ENCODE results near the gene CRELD2. TPM values are rescaled to one million over a fixed set of nuclear protein-coding genes. Genes with fewer than 3 reads are reported as not detected.
A peak's percentile ranks its signal among the peaks of the same experiment; 100 is the strongest.

Gene CRELD2
- total RNA-seq, 2 donors from 2014 or later, result 27.5 to 45.4 TPM

DNA sequence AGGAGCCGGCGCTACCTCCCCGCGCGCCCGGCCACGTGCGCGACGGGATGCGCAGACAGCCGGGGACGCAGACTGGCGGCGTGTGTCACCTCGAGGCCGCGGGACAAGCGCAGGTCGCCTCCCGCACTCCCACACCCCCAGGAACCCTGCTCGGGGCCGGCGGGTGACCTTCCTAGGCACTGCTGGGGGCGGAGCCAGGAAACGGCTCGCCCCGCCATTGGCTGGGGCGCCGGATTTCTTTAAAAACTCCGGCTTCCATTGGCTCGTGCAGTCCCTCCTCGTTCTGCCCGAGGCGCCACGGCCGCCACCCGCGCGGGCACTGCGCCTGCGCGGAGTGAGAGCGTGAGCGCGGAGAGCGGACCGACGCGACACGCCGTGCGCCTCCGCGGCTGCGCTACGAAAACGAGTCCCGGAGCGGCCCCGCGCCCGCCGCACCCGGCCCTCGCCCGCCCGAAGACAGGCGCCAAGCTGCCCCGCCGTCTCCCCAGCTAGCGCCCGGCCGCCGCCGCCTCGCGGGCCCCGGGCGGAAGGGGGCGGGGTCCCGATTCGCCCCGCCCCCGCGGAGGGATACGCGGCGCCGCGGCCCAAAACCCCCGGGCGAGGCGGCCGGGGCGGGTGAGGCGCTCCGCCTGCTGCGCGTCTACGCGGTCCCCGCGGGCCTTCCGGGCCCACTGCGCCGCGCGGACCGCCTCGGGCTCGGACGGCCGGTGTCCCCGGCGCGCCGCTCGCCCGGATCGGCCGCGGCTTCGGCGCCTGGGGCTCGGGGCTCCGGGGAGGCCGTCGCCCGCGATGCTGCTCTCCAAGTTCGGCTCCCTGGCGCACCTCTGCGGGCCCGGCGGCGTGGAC lies 41.9 kb downstream of the CRELD2 start, which contains the start of gene PIM3:
TSS of gene PIM3 (plus strand) at position 614 of the 846 bp plus-strand sequence. CDS start at position 790, 176 bp downstream.
- intact Hi-C loops (cut with DNase I), result loop anchor here in 1 of 2 donors (5.0 kb wide), 1 partner anchor 282 kb away; no protein-coding TSS in a partner anchor
- DNase-seq (ENCODE audit: low spot score), result peak; percentile 97

DNA sequence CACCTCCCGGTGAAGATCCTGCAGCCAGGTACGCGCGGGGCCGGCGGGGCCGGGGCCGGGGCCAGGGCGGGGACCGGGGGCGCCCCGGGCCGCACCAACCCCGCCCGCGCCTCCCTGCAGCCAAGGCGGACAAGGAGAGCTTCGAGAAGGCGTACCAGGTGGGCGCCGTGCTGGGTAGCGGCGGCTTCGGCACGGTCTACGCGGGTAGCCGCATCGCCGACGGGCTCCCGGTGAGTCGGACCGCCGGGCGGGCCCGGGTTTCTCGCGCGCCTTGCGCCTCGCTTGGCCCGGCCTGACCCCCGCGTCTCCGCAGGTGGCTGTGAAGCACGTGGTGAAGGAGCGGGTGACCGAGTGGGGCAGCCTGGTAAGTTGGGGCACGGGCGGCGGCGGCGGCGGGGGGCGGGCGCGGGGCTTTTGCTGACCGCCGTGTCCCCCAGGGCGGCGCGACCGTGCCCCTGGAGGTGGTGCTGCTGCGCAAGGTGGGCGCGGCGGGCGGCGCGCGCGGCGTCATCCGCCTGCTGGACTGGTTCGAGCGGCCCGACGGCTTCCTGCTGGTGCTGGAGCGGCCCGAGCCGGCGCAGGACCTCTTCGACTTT lies 42.7 kb downstream of the CRELD2 start:
- peak; percentile 86 for DNase-seq (ENCODE audit: low spot score)

DNA sequence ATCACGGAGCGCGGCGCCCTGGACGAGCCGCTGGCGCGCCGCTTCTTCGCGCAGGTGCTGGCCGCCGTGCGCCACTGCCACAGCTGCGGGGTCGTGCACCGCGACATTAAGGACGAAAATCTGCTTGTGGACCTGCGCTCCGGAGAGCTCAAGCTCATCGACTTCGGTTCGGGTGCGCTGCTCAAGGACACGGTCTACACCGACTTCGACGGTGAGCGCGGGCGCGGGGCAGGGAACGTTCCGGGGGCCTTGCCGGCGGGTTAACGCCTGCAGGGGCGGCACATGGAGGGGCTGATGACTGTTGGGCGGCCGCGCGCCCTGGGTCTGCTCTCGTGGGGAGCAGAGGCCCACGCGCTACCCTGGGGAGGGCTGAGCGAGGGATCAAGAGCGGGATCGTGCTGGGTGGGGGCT lies 43.2 kb downstream of the CRELD2 start:
- intact Hi-C loops (cut with DNase I), result loop anchor here in 1 of 2 donors (5.0 kb wide), 1 partner anchor 281 kb away; no protein-coding TSS in a partner anchor
- DNase-seq (ENCODE audit: low spot score), result peak; percentile 82

More for the DNA sequence above, 42.7 kb downstream of the CRELD2 start:
- intact Hi-C loops (cut with DNase I), result loop anchor here in 1 of 2 donors (5.0 kb wide), 1 partner anchor 281 kb away; no protein-coding TSS in a partner anchor

DNA sequence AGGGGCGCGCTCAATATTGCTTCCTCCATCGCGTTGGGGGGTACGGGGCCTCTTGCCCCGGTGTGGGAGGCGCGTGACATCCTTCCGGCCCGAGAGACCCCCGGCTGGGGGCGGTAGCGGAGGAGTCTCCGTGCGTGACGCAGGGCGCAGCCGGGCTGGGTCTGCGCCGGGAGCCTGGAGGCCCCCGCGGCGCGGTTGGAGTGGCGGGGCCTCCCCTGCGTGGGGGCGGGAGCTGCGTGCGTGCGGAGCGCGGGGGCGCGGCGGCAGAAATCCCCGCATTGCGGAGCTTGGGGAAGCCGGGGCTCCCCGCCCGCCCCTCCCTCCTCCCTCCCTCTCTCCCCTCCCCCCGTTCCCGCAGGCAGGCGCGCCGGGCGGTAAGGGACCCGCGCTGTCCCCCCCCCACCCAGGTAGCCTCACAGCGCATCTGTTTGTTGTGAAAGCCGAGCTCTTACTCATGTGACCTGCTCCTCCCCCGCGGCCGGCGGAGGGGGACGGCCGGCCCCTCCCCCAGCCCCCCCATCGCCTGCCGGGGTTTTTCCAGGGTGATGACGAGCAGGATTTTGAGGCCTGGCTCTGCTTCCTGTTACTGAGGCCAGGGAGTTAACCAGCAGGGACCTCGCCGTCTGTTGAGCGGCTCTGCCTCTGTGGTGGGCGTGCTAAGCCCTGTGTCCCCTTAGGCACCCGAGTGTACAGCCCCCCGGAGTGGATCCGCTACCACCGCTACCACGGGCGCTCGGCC lies 43.7 kb downstream of the CRELD2 start:
- DNase-seq (ENCODE audit: low spot score), result peak; percentile 95
- intact Hi-C loops (cut with DNase I), result loop anchor here in 1 of 2 donors (5.0 kb wide), 1 partner anchor 280 kb away; no protein-coding TSS in a partner anchor

DNA sequence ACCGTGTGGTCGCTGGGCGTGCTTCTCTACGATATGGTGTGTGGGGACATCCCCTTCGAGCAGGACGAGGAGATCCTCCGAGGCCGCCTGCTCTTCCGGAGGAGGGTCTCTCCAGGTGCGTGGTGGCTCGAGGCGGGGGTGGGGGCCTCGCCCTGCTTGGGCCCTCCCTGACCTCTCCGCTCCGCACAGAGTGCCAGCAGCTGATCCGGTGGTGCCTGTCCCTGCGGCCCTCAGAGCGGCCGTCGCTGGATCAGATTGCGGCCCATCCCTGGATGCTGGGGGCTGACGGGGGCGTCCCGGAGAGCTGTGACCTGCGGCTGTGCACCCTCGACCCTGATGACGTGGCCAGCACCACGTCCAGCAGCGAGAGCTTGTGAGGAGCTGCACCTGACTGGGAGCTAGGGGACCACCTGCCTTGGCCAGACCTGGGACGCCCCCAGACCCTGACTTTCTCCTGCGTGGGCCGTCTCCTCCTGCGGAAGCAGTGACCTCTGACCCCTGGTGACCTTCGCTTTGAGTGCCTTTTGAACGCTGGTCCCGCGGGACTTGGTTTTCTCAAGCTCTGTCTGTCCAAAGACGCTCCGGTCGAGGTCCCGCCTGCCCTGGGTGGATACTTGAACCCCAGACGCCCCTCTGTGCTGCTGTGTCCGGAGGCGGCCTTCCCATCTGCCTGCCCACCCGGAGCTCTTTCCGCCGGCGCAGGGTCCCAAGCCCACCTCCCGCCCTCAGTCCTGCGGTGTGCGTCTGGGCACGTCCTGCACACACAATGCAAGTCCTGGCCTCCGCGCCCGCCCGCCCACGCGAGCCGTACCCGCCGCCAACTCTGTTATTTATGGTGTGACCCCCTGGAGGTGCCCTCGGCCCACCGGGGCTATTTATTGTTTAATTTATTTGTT lies 44.6 kb downstream of the CRELD2 start:
- peak; percentile 82 for DNase-seq (ENCODE audit: low spot score)

DNA sequence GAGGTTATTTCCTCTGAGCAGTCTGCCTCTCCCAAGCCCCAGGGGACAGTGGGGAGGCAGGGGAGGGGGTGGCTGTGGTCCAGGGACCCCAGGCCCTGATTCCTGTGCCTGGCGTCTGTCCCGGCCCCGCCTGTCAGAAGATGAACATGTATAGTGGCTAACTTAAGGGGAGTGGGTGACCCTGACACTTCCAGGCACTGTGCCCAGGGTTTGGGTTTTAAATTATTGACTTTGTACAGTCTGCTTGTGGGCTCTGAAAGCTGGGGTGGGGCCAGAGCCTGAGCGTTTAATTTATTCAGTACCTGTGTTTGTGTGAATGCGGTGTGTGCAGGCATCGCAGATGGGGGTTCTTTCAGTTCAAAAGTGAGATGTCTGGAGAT lies 45.2 kb downstream of the CRELD2 start:
- intact Hi-C loops (cut with DNase I), result loop anchor here in 1 of 2 donors (5.0 kb wide), 1 partner anchor 279 kb away; no protein-coding TSS in a partner anchor
- DNase-seq (ENCODE audit: low spot score), result peak; percentile 58

More for the DNA sequence above, 44.6 kb downstream of the CRELD2 start:
- intact Hi-C loops (cut with DNase I), result loop anchor here in 1 of 2 donors (5.0 kb wide), 1 partner anchor 279 kb away; no protein-coding TSS in a partner anchor

DNA sequence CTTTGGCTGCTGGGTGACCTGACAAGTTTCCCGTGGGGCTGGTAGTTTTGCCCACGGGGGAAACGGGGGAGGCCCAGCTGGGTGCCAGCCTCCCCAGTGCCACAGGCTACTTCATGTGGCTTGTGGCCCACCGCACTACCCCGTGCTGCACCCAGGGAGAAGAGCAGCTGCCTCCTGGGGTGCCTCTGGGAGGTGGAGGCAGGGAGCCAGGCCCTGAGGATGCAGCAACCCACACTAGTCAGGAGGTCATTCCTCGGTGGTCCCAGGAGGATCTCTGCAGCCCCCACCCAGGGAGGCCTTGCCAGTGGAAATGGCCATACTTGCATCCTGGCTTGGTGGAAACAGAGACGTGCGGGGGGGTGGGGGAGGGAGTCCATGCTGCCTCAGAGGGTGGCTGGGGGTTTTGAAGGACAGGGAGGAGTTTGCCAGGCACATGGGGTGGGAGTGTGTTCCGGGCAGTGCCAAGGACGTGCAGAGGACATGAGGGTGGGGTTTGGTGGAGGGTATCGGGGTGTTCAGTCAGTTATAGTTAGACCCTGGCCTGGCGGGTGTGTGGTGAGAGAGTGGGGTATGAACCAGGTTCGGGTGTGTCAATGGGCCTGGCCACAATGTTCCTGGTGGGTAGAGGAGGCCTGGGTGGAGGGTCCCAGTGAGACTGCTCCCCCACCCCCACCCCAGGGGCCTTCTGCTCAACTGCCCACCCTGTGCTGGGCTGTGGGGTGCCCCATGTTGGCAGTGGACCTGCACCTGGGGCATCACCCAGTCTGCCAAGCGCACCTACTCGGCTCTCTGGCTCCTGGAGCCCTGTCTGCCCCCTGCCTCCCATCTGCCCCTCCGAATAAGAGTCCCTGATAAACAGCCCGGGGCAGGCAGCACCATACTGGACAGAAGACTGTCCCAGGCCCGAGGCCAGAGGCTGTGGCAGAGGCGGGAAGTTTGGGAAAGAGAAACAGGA lies 46.0 kb downstream of the CRELD2 start:
- peak; percentile 81 for DNase-seq (ENCODE audit: low spot score)
- intact Hi-C loops (cut with DNase I), result loop anchor here (5.0 kb wide), 2 partner anchors 32 to 278 kb away; no protein-coding TSS in a partner anchor

DNA sequence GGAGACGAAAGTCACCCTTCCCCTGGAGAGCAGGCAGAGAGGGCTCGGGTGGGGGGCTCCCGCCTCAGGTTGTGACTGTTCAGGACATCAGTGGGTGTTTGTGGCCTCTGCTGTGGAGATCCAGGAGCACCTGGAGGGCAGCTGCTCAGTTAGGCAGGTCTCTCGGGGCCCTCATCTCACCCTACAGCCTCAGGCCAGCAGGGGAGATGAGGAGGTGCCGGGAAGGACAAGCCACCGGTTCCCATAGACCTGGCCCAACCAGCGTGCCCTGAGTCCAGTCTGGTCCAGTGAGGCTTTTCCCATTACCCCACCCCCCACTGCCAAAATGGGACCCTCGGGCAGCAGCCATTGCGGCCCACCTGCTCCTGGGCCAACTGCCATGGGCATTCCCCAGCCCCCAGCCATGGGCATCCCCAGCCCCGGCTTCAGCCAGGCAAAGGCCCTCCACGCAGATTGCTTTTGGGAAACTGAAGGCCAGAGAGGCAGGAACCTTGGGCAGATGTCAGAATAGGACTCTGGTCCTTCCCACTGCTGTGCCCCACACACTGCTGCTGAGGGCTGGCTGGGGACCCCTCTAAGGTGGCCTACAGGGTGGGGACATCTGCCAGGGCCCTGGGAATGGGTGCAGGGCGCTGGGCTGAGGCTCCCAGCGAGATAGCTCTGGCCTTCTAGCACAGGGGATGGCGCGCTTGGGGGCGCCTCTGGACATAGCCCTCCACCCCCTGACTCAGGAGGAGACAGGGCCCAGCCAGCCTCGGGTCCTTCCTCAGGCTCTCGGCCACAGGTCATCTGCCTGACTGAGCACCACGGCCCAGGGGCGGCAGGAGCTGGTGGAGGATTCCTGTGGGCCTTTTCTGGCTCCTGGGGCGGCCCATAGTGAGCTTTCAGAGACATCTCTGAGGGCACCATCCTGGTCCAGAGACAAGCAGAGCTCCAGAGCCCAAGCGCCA lies 46.9 kb downstream of the CRELD2 start:
- peak; percentile 77 for DNase-seq (ENCODE audit: low spot score)
- intact Hi-C loops (cut with DNase I), result loop anchor here (5.0 kb wide), 1 partner anchor 33 kb away; no protein-coding TSS in a partner anchor

DNA sequence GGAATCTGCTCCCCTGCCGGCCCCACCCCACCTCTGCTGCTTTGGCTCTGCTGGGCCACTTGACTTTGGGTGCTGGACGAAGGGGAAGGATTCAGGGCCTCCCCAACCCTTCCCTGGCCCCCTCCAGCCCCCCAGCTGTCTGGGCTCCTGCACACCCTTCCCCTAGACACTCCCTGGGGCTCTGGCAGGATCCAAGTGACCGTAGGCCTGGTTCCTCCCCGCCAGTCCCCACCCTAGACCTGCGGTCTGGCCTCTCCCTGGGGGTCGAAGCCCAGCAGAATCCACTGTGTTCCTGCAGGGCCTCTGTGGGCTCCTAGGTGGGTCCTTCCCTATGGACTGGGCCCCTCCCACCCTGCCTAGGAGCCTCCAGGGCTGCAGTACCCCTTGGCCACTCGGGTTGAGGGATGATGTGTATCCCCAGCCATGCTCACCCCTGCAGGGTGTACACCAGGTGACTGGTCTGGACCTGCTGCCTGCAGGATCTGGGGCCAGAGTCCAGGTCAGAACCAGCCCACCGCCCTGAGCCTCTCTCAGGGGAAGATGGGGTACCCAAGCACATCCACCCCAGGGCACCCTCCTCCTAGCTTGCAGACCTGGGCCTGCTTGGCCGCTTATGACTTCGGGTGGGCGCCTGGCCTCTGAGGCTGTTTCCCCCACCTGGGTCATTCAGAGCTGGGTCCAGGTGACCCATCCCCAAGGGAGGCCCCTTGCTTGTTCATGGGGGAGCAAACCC lies 47.8 kb downstream of the CRELD2 start:
- peak; percentile 66 for DNase-seq (ENCODE audit: low spot score)
- intact Hi-C loops (cut with DNase I), result loop anchor here (5.0 kb wide), 1 partner anchor 34 kb away; no protein-coding TSS in a partner anchor

DNA sequence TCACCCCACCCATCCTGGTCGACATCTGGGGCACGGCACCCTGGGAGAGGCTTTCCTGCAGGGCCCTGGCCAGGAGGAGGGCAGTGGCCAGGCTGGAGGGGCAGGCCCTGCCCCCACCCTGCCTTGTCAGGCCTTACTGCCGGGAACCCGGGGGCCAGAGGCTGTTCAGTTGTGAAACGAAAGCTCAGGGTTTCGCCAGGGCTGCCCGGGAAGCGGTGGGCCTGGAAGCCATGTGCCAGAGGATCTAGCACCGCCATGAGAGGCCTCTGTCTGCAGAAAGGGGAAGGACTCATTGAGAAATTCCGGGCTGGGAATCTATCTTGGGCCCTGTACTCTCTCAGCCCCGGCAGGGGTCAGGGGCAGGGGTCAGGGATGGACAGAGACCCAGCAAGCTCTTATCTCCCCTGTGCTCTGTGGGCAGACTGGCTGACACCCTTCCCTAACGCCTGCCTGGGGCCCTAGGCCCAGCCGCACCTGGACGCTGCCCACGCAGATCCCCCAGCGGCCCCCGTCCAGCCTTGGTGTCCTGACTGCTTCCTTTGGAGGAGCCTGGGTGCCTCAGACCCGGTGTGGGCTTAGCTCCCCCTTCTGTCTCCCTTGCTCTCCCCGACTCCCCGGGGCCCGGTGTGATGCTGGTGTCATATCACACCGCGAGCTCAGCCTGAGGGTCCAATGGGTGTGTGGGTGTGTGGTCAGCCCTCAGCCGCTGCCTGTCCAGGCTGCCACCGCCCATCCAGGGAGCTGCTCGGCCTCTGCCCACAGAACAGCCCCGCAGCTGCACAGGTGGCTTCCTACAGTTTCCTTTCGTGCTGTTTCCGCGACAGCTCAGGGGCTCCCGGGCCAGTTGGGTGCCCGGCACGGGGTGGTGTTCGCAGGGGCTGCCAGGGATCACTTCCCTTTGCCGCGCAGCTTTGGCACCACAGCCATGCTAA lies 48.6 kb downstream of the CRELD2 start:
- DNase-seq (ENCODE audit: low spot score), result peak; percentile 90
- intact Hi-C loops (cut with DNase I), result loop anchor here (5.0 kb wide), 1 partner anchor 35 kb away; no protein-coding TSS in a partner anchor

DNA sequence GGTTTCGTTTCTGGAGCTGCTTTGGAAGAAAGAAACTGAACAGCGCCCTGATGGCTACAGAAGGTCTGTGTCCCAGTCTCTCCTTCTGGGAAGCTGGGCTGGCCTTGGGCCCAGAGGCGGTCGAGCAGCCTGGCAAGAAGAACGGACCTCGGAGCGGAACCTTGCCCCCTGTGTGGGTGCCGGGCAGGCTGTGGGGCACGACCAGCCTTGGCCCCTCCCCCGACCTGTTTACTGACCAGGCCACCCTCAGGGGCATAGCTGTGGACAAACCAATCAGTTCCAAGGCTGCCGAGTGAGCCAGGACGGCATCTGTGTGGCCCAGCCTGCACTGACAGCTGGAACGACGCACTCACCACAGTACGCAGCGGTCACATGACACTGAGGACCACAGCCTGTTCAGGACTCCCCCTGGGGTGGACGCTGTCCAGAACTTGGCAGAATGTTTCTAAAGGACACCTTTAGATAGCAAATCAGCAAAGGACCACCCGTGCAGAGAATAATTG lies 49.3 kb downstream of the CRELD2 start:
- intact Hi-C loops (cut with DNase I), result loop anchor here (5.0 kb wide), 1 partner anchor 35 kb away; no protein-coding TSS in a partner anchor
- DNase-seq (ENCODE audit: low spot score), result peak; percentile 85

DNA sequence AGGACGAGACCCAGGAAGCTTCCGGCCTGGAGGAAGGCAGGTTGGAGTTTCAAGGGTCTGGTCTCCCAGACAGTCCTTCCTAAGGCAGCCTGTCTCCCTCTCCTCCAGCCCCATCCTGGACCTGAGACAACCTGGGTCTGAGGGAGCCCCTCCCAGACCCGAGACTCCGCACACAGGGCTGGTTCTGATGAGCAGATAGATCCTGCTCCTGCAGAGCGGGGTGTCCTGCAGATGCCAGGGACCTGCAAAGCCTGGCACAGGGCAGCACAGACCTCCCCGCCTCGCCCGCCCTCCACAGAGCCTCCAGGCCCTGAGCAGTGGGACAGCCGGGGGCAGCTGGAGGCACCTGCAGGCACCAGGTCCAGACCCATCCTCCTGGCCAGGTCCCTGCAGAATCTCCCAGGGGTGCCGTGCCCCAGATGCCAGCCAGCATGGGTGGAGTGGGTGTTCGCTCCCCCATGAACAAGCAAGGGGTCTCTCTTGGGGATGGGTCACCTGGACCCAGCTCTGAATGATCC lies 49.9 kb downstream of the CRELD2 start:
- intact Hi-C loops (cut with DNase I), result loop anchor here (5.0 kb wide), 1 partner anchor 36 kb away; no protein-coding TSS in a partner anchor
- DNase-seq (ENCODE audit: low spot score), result peak; percentile 76

DNA sequence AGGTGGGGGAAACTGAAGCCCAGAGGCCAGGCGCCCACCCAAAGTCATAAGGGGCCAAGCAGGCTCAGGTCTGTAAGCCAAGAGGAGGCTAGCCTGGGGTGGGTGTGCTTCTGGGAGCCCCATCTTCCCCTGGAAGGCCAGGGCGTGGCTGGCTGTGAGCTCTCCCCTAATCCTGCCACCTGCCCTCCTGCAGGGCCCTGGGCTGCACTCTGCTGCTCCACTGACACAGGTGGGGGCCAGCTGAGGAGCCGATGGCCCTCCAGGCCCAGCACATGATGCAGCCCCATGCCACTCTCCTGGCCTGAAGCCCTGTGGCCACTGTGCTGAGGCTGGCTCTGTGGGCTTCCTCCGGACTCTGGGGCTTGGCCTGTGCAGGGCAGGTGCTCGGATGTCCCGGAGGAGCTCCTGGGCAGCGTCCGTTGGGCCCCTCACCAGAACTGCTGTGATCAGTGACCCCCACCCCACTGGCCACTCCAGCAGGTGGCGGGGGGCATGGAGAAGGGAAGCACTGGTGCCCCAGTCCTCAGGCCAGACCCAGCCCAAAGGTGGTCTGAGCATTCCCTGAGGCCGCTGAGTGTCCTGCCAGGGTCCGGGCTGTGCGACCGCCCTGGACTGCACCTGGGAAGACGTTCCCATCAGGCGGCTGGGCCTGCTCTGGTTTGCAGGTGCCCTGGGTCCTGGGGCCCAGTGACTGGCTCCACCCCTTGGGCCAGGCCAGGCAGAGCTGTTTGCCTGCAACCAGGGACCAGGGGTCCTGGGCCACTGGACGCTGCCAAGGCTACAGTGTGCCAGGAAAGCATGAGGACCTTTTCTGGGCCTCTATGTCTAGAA lies 50.6 kb downstream of the CRELD2 start:
- intact Hi-C loops (cut with DNase I), result loop anchor here (5.0 kb wide), 1 partner anchor 37 kb away; no protein-coding TSS in a partner anchor
- peak; percentile 79 for DNase-seq (ENCODE audit: low spot score)

Data from posterior vena cava (tissue), 2 donors.